GM19193 (cell line): ENCODE measurements around the gene FOXL2NB.

Experiments
- POLR2A ChIP-seq: IDR thresholded peaks from 4 replicates; pipeline ENCODE4 v1.6.1; 2011; ENCODE audit not compliant: insufficient read depth, insufficient read length; ENCODE audit errors: extremely low read depth

FOXL2NB gene

GRCh38 chr3:138938877-138939560 lies 8.0 kb upstream of the FOXL2NB start:
- no peak for TF ChIP-seq POLR2A

- TF ChIP-seq POLR2A, result no peak
Observed at GRCh38 chr3:138939561-138940241, 7.3 kb upstream of the FOXL2NB start.

- TF ChIP-seq POLR2A, result no peak
Observed at GRCh38 chr3:138940446-138940845, 6.6 kb upstream of the FOXL2NB start.

GRCh38 chr3:138941259-138941885 lies 5.6 kb upstream of the FOXL2NB start:
- no peak for TF ChIP-seq POLR2A

DNA sequence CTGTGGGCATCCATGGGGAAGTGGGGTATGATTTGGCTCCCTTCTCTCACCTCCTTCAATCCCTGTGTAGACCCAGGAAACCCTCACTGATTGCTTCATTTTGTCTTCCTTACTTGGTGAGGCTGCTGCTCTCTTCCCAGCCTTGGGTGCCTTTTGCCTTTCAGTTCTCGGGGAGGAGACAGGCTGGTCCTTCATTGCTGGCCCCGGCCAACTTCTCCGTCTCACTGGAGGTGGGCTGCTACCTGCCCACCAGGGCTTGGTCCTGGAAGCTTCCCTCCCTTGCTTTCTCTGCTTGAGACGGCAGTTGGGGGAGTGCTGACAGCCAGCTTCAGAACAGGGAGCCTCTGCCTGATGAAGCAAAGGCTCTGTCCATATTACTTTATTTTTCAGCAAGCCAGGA lies 4.7 kb upstream of the FOXL2NB start:
- TF ChIP-seq POLR2A, result no peak

- TF ChIP-seq POLR2A, result no peak
Observed at GRCh38 chr3:138942861-138943623, 4.0 kb upstream of the FOXL2NB start.

- no peak for TF ChIP-seq POLR2A
Observed at GRCh38 chr3:138943724-138944653, 3.0 kb upstream of the FOXL2NB start.

DNA sequence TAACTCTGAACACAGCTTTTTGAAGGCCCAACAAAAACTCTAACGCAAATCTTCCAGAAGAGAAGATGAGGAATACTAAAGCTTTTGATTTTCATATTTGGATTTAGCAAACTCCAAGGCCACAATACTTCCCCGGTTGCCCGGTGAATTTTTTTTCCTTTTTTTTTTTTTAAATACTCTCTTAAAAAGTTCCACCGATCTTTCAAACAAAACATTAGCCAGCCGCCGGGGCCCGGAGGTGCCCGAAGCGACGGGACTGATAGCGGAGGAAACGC lies 2.4 kb upstream of the FOXL2NB start:
- no peak for TF ChIP-seq POLR2A

GRCh38 chr3:138944929-138945708 lies 1.9 kb upstream of the FOXL2NB start:
- no peak for TF ChIP-seq POLR2A

- no peak for TF ChIP-seq POLR2A
Observed at GRCh38 chr3:138945709-138946662, 1.0 kb upstream of the FOXL2NB start.

GRCh38 chr3:138947495-138948121 lies 591 bp downstream of the FOXL2NB start:
- TF ChIP-seq POLR2A, result no peak

- TF ChIP-seq POLR2A, result no peak
Observed at GRCh38 chr3:138948371-138949001, 1.5 kb downstream of the FOXL2NB start.
